Cortex of kidney (tissue), 1 donor: ENCODE data around the gene MXRA7.
"Not testable (repeated sequence)": the region's sequence is repeated elsewhere in the genome, so short reads cannot be mapped to it uniquely, and the experiment has no call there.

Experiments used
- DNase-seq: peaks from one replicate; lab custom pipeline; 2025; lab: John Stamatoyannopoulos, UW

MXRA7 gene

GRCh38 chr17:76643553-76644148 lies 67.1 kb downstream of the MXRA7 start, which contains the start of gene ST6GALNAC1:
Gene ST6GALNAC1, minus strand, starts transcription at chr17:76643757. Its CDS starts 119 bp downstream, at chr17:76643638.
- no peak for DNase-seq

GRCh38 chr17:76642994-76643393 lies 67.8 kb downstream of the MXRA7 start:
- DNase-seq = no peak

- DNase-seq = no peak
Observed at GRCh38 chr17:76642032-76642561, 68.7 kb downstream of the MXRA7 start.

- DNase-seq = no peak
Observed at GRCh38 chr17:76641501-76641900, 69.3 kb downstream of the MXRA7 start.

- DNase-seq = no peak
Observed at GRCh38 chr17:76640550-76641380, 70.0 kb downstream of the MXRA7 start.

GRCh38 chr17:76638263-76638662 lies 72.5 kb downstream of the MXRA7 start:
- no peak for DNase-seq

GRCh38 chr17:76636486-76637206 lies 74.1 kb downstream of the MXRA7 start:
- DNase-seq = not testable (repeated sequence)

- no peak for DNase-seq
Observed at GRCh38 chr17:76635659-76636360, 75.0 kb downstream of the MXRA7 start.

- DNase-seq = no peak
Observed at GRCh38 chr17:76635039-76635438, 75.7 kb downstream of the MXRA7 start.

- DNase-seq = no peak
Observed at GRCh38 chr17:76633628-76634328, 77.0 kb downstream of the MXRA7 start.

- no peak for DNase-seq
Observed at GRCh38 chr17:76631821-76632565, 78.8 kb downstream of the MXRA7 start.

- no peak for DNase-seq
Observed at GRCh38 chr17:76630151-76630550, 80.6 kb downstream of the MXRA7 start.
